Activated CD4-positive, alpha-beta T cell treated with anti-CD3 and anti-CD28 coated beads, Interleukin-2, amount 50 U/mL, for 24 hours (primary cell): ENCODE measurements around the gene S100A11.
A peak's percentile ranks its signal among the peaks of the same experiment; 100 is the strongest.
"Not testable (repeated sequence)": the region's sequence is repeated elsewhere in the genome, so short reads cannot be mapped to it uniquely, and the experiment has no call there.

ENCODE experiments used
- DNase-seq, 2 donors: peaks; one replicate each; pipeline ENCODE4 v3.0.0-alpha.2; 2020; ENCODE audit warnings: low read depth in 1 of 2, low spot score in 1 of 2

S100A11 gene

GRCh38 chr1:152036267-152037216, at the start of gene S100A11:
Gene S100A11, minus strand, starts transcription at chr1:152037004. Its CDS starts 89 bp downstream, at chr1:152036915.
- DNase-seq, result peak; percentile 44 to 47

- DNase-seq, result no peak
Observed at GRCh38 chr1:152084853-152085252, 48.0 kb upstream of the S100A11 start.

- not testable (repeated sequence) for DNase-seq
Observed at GRCh38 chr1:152081026-152081425, 44.2 kb upstream of the S100A11 start.

- not testable (repeated sequence) for DNase-seq
Observed at GRCh38 chr1:152080494-152080893, 43.7 kb upstream of the S100A11 start.

GRCh38 chr1:152078831-152079441, 42.1 kb upstream of the S100A11 start:
- no peak for DNase-seq

- DNase-seq, result no peak
Observed at GRCh38 chr1:152072311-152072710, 35.5 kb upstream of the S100A11 start.

GRCh38 chr1:152071123-152071522, 34.3 kb upstream of the S100A11 start:
- DNase-seq, result no peak

- DNase-seq, result no peak
Observed at GRCh38 chr1:152067929-152068328, 31.1 kb upstream of the S100A11 start.

GRCh38 chr1:152067150-152067549, 30.3 kb upstream of the S100A11 start:
- DNase-seq, result no peak

GRCh38 chr1:152061952-152062351, 25.1 kb upstream of the S100A11 start:
- DNase-seq, result no peak

GRCh38 chr1:152053375-152053774, 16.6 kb upstream of the S100A11 start:
- no peak for DNase-seq

- peak; percentile 76 to 84 for DNase-seq
Observed at GRCh38 chr1:152052606-152053005, 15.8 kb upstream of the S100A11 start.

GRCh38 chr1:152050886-152051675, 14.3 kb upstream of the S100A11 start:
- no peak for DNase-seq

- DNase-seq, result no peak
Observed at GRCh38 chr1:152049291-152050083, 12.7 kb upstream of the S100A11 start.

GRCh38 chr1:152048416-152049009, 11.7 kb upstream of the S100A11 start:
- peak in 1 of 2 donors; percentile 35 for DNase-seq

- DNase-seq, result peak; percentile 61 to 84
Observed at GRCh38 chr1:152047730-152048415, 11.1 kb upstream of the S100A11 start.

GRCh38 chr1:152047413-152047729, 10.6 kb upstream of the S100A11 start:
- no peak for DNase-seq

GRCh38 chr1:152044386-152044785, 7.6 kb upstream of the S100A11 start:
- DNase-seq, result no peak

- DNase-seq, result no peak
Observed at GRCh38 chr1:152043870-152044269, 7.1 kb upstream of the S100A11 start.

GRCh38 chr1:152042030-152042429, 5.2 kb upstream of the S100A11 start:
- DNase-seq, result no peak
